GM23248 (cell line): Measurements from ENCODE around the gene TP53INP2. TPM values are rescaled to one million over a fixed set of nuclear protein-coding genes. Genes with fewer than 3 reads are reported as not detected.
A peak's percentile ranks its signal among the peaks of the same experiment; 100 is the strongest.

Experiments
- DNase-seq: peaks from one replicate; pipeline ENCODE4 v3.0.0-alpha.2; 2015
- H2AFZ ChIP-seq: fragments of 200-600 bp; sonication (generic); 2 replicates; pipeline ENCODE4 v1.6.1; 2016; ENCODE audit warnings: antibody characterized with exemption
- H3F3A ChIP-seq: fragments of 200-600 bp; sonication (generic); 2 replicates; pipeline ENCODE4 v1.6.1; 2016; ENCODE audit warnings: mild to moderate bottlenecking, antibody characterized with exemption, mixed run types; ENCODE audit not compliant: insufficient read depth
- H3K27ac ChIP-seq: fragments of 200-600 bp; sonication (generic); 2 replicates; pipeline ENCODE4 v1.5.1; 2016; ENCODE audit warnings: mild to moderate bottlenecking
- H3K27me3 ChIP-seq: fragments of 200-600 bp; sonication (generic); replicated peaks from 2 replicates; pipeline ENCODE4 v1.6.1; 2016; ENCODE audit warnings: mild to moderate bottlenecking; ENCODE audit not compliant: insufficient read depth
- H3K36me3 ChIP-seq: fragments of 200-600 bp; sonication (generic); 2 replicates; pipeline ENCODE4 v1.6.1; 2016; ENCODE audit warnings: low read depth, mild to moderate bottlenecking
- H3K4me1 ChIP-seq: fragments of 200-600 bp; sonication (generic); 2 replicates; pipeline ENCODE4 v1.6.1; 2016; ENCODE audit warnings: mild to moderate bottlenecking; ENCODE audit not compliant: insufficient read depth
- H3K4me2 ChIP-seq: fragments of 200-600 bp; sonication (generic); one replicate; pipeline ENCODE4 v1.6.1; 2016; ENCODE audit warnings: mild to moderate bottlenecking; ENCODE audit not compliant: unreplicated experiment
- H3K4me3 ChIP-seq: fragments of 200-600 bp; sonication (generic); 2 replicates; pipeline ENCODE4 v1.5.1; 2016; ENCODE audit warnings: mild to moderate bottlenecking
- H3K79me2 ChIP-seq: fragments of 200-600 bp; sonication (generic); 2 replicates; pipeline ENCODE4 v1.6.1; 2016; ENCODE audit warnings: mild to moderate bottlenecking; ENCODE audit not compliant: insufficient read depth
- H3K9ac ChIP-seq: fragments of 200-600 bp; sonication (generic); 2 replicates; pipeline ENCODE4 v1.6.1; 2016; ENCODE audit warnings: mild to moderate bottlenecking
- H3K9me2 ChIP-seq: fragments of 200-600 bp; sonication (generic); 2 replicates; pipeline ENCODE4 v1.6.1; 2016; ENCODE audit warnings: mixed run types, mild to moderate bottlenecking, moderate library complexity; ENCODE audit not compliant: insufficient read depth
- H3K9me3 ChIP-seq: fragments of 200-600 bp; sonication (generic); one replicate; pipeline ENCODE4 v1.6.1; 2017; ENCODE audit warnings: low read depth
- H4K20me1 ChIP-seq: fragments of 200-600 bp; sonication (generic); 2 replicates; pipeline ENCODE4 v1.6.0; 2016; ENCODE audit not compliant: insufficient read depth
- EZH2 ChIP-seq: fragments of 200-600 bp; sonication (generic); IDR thresholded peaks from 2 replicates; pipeline ENCODE4 v1.6.1; 2018; ENCODE audit warnings: antibody characterized with exemption, mild to moderate bottlenecking; ENCODE audit not compliant: insufficient read depth, poor library complexity, severe bottlenecking
- EZH2phosphoT487 ChIP-seq: fragments of 200-600 bp; sonication (generic); IDR thresholded peaks from 2 replicates; pipeline ENCODE4 v1.6.1; 2018; ENCODE audit warnings: antibody characterized with exemption, moderate library complexity, mild to moderate bottlenecking, low read depth; ENCODE audit not compliant: insufficient read depth
- WGBS, 2 experiments: methylation state at CpG; one replicate each; pipeline ENCODE4 v1.1.6; 2015 to 2017; ENCODE audit warnings: low lambda C conversion rate in 2 of 2, low coverage in 1 of 2; ENCODE audit errors: missing lambda C conversion rate in 2 of 2; 5-methylcytosine and 5-hydroxymethylcytosine counted together
- in situ Hi-C: fragments of 300-500 bp; cut with MboI; formaldehyde crosslinking; loops from 2 replicates; pipeline ENCODE4 v1.15.0; 2020
- polyA plus RNA-seq: library from polyadenylated mRNA; unstranded; fragments of >200 nt; fragmentation: Nextera tagmentation; extraction: Ambion mirVana; gene quantifications from 2 replicates; pipeline ENCODE4 v1.2.1, GENCODE V29; 2016
- total RNA-seq: library from RNA; depleted of rRNA; stranded (reverse); fragments of >200 nt; shearing (Covaris generic); gene quantifications from 2 replicates; pipeline ENCODE4 v1.2.3, GENCODE V29; 2014

TP53INP2 gene
- total and polyA plus RNA-seq, 2 experiments from 2014 or later = 3.9 to 4.4 TPM

- Histone ChIP-seq H3K27ac (no peak overlapping the region), H2AFZ (no peak overlapping the region), H3K36me3 (no peaks in the 10 kb centered on the region), H3K9me3 (no peaks in the 10 kb centered on the region), H3K9ac (no peak overlapping the region), H3K4me3 (no peak overlapping the region), H3K4me2 (no peak overlapping the region), H3K4me1 (no peaks in the 10 kb centered on the region), H3K27me3 (no peaks in the 10 kb centered on the region), H3K9me2 (no peaks in the 10 kb centered on the region), H4K20me1 (no peaks in the 10 kb centered on the region), H3K79me2 (peaks cover 31% of the 10 kb centered on the region), H3F3A (no peaks in the 10 kb centered on the region)
- TF ChIP-seq EZH2 = no peak
- TF ChIP-seq EZH2phosphoT487 = no peak
- WGBS, 2 experiments = 97 to 100% methylated on average over 1 of the region's 1 CpG
- no peak for DNase-seq
- in situ Hi-C loops = no loop called here
Observed at GRCh38 chr20:34669094-34669493, 35.0 kb upstream of the TP53INP2 start.

GRCh38 chr20:34673412-34673811 lies 30.7 kb upstream of the TP53INP2 start:
- 0 out of 2 replicates have a peak, but pooled peaks cover 6% of the 10 kb centered on the region for H3K4me1 ChIP-seq
- DNase-seq = no peak
- no peak overlapping the region for H3K4me3 ChIP-seq
- H4K20me1 ChIP-seq = no peaks in the 10 kb centered on the region
- H3K36me3 ChIP-seq = no peaks in the 10 kb centered on the region
- in situ Hi-C loops = no loop called here
- H3K9ac ChIP-seq = no peak overlapping the region
- no peak overlapping the region for H3K4me2 ChIP-seq
- peaks cover 4% of the 10 kb centered on the region; the same call in 1 of the 2 replicates for H3F3A ChIP-seq
- peaks cover 43% of the 10 kb centered on the region for H3K79me2 ChIP-seq
- no peak overlapping the region for H2AFZ ChIP-seq
- WGBS, 2 experiments = 96% methylated on average over 5 of the region's 5 CpGs
- H3K27me3 ChIP-seq = no peaks in the 10 kb centered on the region
- no peak overlapping the region for H3K27ac ChIP-seq
- TF ChIP-seq EZH2 = no peak
- TF ChIP-seq EZH2phosphoT487 = no peak
- no peaks in the 10 kb centered on the region for H3K9me2 ChIP-seq
- H3K9me3 ChIP-seq = no peaks in the 10 kb centered on the region

DNA sequence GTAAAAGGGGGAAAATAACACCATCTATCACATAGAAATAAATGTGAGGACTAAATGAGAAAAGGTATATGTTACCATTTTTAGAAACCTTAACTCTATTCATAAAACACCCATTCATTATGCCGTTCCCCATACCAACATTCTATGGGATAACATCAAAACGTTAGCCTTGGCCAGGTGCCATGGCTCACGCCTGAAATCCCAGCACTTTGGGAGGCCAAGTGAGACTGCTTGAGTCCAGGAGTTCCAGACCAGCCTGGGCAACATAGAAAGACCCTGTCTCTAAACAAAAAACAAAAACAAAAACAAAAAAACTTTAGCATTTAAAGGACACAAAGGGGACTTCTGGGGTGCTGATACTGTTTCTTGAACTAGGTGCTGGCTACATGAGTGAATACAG lies 28.6 kb upstream of the TP53INP2 start:
- WGBS, 2 experiments = 31 to 40% methylated on average over 3 of the region's 3 CpGs
- Histone ChIP-seq H2AFZ (0 out of 2 replicates have a peak overlapping the region, but pooled peaks have one; percentile 87), H3F3A (peaks cover 4% of the 10 kb centered on the region; the same call in 1 of the 2 replicates), H3K4me3 (peak overlapping the region; percentile 89), H3K36me3 (no peaks in the 10 kb centered on the region), H3K4me2 (peak overlapping the region; percentile 92), H3K9ac (peak overlapping the region; percentile 77; the same call in 1 of the 2 replicates), H3K79me2 (peaks cover 43% of the 10 kb centered on the region), H3K9me2 (no peaks in the 10 kb centered on the region), H3K27ac (no peak overlapping the region), H3K9me3 (no peaks in the 10 kb centered on the region), H3K4me1 (0 out of 2 replicates have a peak, but pooled peaks cover 6% of the 10 kb centered on the region), H4K20me1 (no peaks in the 10 kb centered on the region), H3K27me3 (no peaks in the 10 kb centered on the region)
- TF ChIP-seq EZH2phosphoT487 = no peak
- no peak for TF ChIP-seq EZH2
- in situ Hi-C loops = no loop called here
- DNase-seq = no peak

GRCh38 chr20:34675993-34676641 lies 28.0 kb upstream of the TP53INP2 start:
- H3K79me2 ChIP-seq = peaks cover 43% of the 10 kb centered on the region
- peak overlapping the region; percentile 77 for H3K9ac ChIP-seq
- H3K4me3 ChIP-seq = peak overlapping the region; percentile 89
- H3F3A ChIP-seq = peaks cover 4% of the 10 kb centered on the region; the same call in 1 of the 2 replicates
- 1 to 3% methylated on average over 13 to 14 of the region's 14 CpGs for WGBS, 2 experiments
- 0 out of 2 replicates have a peak, but pooled peaks cover 6% of the 10 kb centered on the region for H3K4me1 ChIP-seq
- H3K36me3 ChIP-seq = no peaks in the 10 kb centered on the region
- peak overlapping the region; percentile 40 for H3K27ac ChIP-seq
- in situ Hi-C loops = no loop called here
- no peaks in the 10 kb centered on the region for H3K9me2 ChIP-seq
- TF ChIP-seq EZH2 (no peak), EZH2phosphoT487 (no peak)
- no peaks in the 10 kb centered on the region for H3K27me3 ChIP-seq
- H4K20me1 ChIP-seq = no peaks in the 10 kb centered on the region
- H2AFZ ChIP-seq = peak overlapping the region; percentile 87
- H3K9me3 ChIP-seq = no peaks in the 10 kb centered on the region
- no peak for DNase-seq
- peak overlapping the region; percentile 92 for H3K4me2 ChIP-seq
